H9 (cell line): ENCODE data around the gene IRX4. TPM values are rescaled to one million over a fixed set of nuclear protein-coding genes. Genes with fewer than 3 reads are reported as not detected.

Source experiments
- DNase-seq: peaks from one replicate; pipeline ENCODE4 v3.0.0-alpha.2; 2017
- H2AFZ ChIP-seq: one replicate; pipeline ENCODE4 v1.6.1; 2013; ENCODE audit warnings: mild to moderate bottlenecking, low read length, control low read depth, moderate library complexity
- H2AK5ac ChIP-seq: 2 replicates; pipeline ENCODE4 v1.6.1; 2013; ENCODE audit warnings: low read length, control low read depth, mixed read lengths; ENCODE audit not compliant: insufficient read length
- H2BK120ac ChIP-seq: one replicate; pipeline ENCODE4 v1.6.1; 2013; ENCODE audit warnings: low read depth, mild to moderate bottlenecking, low read length, control low read depth, inconsistent platforms; ENCODE audit not compliant: poor library complexity, severe bottlenecking
- H2BK12ac ChIP-seq: 2 replicates; pipeline ENCODE4 v1.6.1; 2013; ENCODE audit warnings: low read length, control low read depth, mixed read lengths, low read depth; ENCODE audit not compliant: insufficient read length
- H2BK15ac ChIP-seq: 2 replicates; pipeline ENCODE4 v1.6.1; 2013; ENCODE audit warnings: low read depth, low read length, control low read depth
- H2BK20ac ChIP-seq: one replicate; pipeline ENCODE4 v1.6.1; 2013; ENCODE audit warnings: low read depth, mild to moderate bottlenecking, low read length, control low read depth, inconsistent platforms; ENCODE audit not compliant: poor library complexity, severe bottlenecking
- H2BK5ac ChIP-seq: 2 replicates; pipeline ENCODE4 v1.6.1; 2013; ENCODE audit warnings: low read length, control low read depth, mixed read lengths; ENCODE audit not compliant: insufficient read length
- H3K14ac ChIP-seq: 2 replicates; pipeline ENCODE4 v1.6.1; 2013; ENCODE audit warnings: low read length, control low read depth; ENCODE audit not compliant: insufficient read depth
- H3K18ac ChIP-seq: 2 replicates; pipeline ENCODE4 v1.6.1; 2013; ENCODE audit warnings: low read depth, mild to moderate bottlenecking, mixed read lengths, low read length, control low read depth; ENCODE audit not compliant: insufficient read length
- H3K23ac ChIP-seq: 2 replicates; pipeline ENCODE4 v1.6.1; 2013; ENCODE audit warnings: low read length, control low read depth, mixed read lengths, low read depth; ENCODE audit not compliant: insufficient read length
- H3K23me2 ChIP-seq: 2 replicates; pipeline ENCODE4 v1.6.1; 2013; ENCODE audit warnings: low read depth, mild to moderate bottlenecking, mixed read lengths, low read length, control low read depth; ENCODE audit not compliant: insufficient read length, poor library complexity, severe bottlenecking
- H3K27ac ChIP-seq: 2 replicates; pipeline ENCODE4 v1.5.1; 2013; ENCODE audit warnings: low read length, control low read depth, mixed read lengths, low read depth; ENCODE audit not compliant: insufficient read length
- H3K27me3 ChIP-seq: 2 replicates; pipeline ENCODE4 v1.6.1; 2013; ENCODE audit warnings: low read length, control low read depth, inconsistent platforms; ENCODE audit not compliant: insufficient read depth
- H3K4ac ChIP-seq: 2 replicates; pipeline ENCODE4 v1.6.1; 2013; ENCODE audit warnings: low read depth, mild to moderate bottlenecking, control low read depth, inconsistent platforms, low read length, moderate library complexity
- H3K4me1 ChIP-seq: 2 replicates; pipeline ENCODE4 v1.6.1; 2013; ENCODE audit warnings: low read length, control low read depth, inconsistent platforms; ENCODE audit not compliant: insufficient read depth
- H3K4me2 ChIP-seq: 2 replicates; pipeline ENCODE4 v1.6.1; 2013; ENCODE audit warnings: low read length, control low read depth, mixed read lengths; ENCODE audit not compliant: insufficient read length, insufficient read depth
- H3K56ac ChIP-seq: 2 replicates; pipeline ENCODE4 v1.6.1; 2013; ENCODE audit warnings: low read depth, mild to moderate bottlenecking, mixed read lengths, low read length, control low read depth; ENCODE audit not compliant: insufficient read length
- H3K79me1 ChIP-seq: 2 replicates; pipeline ENCODE4 v1.6.1; 2013; ENCODE audit warnings: low read depth, mild to moderate bottlenecking, moderate library complexity, low read length, control low read depth, inconsistent platforms; ENCODE audit not compliant: insufficient read depth, poor library complexity, severe bottlenecking
- H3K79me2 ChIP-seq: 2 replicates; pipeline ENCODE4 v1.6.1; 2013; ENCODE audit warnings: low read length, control low read depth, inconsistent platforms; ENCODE audit not compliant: insufficient read depth
- H3K9ac ChIP-seq: 2 replicates; pipeline ENCODE4 v1.6.1; 2013; ENCODE audit warnings: low read length, control low read depth, mixed read lengths; ENCODE audit not compliant: insufficient read length; ENCODE audit errors: extremely low read depth
- H3K9me3 ChIP-seq: one replicate; pipeline ENCODE4 v1.6.1; 2013; ENCODE audit warnings: low read depth, low read length, inconsistent platforms; ENCODE audit not compliant: control insufficient read depth
- H3T11ph ChIP-seq: one replicate; pipeline ENCODE4 v1.6.1; 2013; ENCODE audit warnings: mild to moderate bottlenecking, low read length, control low read depth, inconsistent platforms
- H4K20me1 ChIP-seq: one replicate; pipeline ENCODE4 v1.6.1; 2013; ENCODE audit not compliant: control insufficient read depth, insufficient read length, insufficient read depth
- H4K5ac ChIP-seq: 2 replicates; pipeline ENCODE4 v1.6.1; 2013; ENCODE audit warnings: low read depth, mild to moderate bottlenecking, mixed read lengths, low read length, control low read depth; ENCODE audit not compliant: insufficient read length
- H4K8ac ChIP-seq: replicated peaks from 2 replicates; pipeline ENCODE4 v1.6.1; 2013; ENCODE audit warnings: low read length, control low read depth, mixed read lengths, low read depth; ENCODE audit not compliant: insufficient read length
- H4K91ac ChIP-seq: 2 replicates; pipeline ENCODE4 v1.6.1; 2013; ENCODE audit warnings: low read depth, mild to moderate bottlenecking, moderate library complexity, mixed read lengths, low read length, control low read depth; ENCODE audit not compliant: insufficient read length
- H3K27ac Mint-ChIP-seq, 3 experiments: 2 replicates in 2 of 3; 3 replicates in 1 of 3; pipeline ENCODE4 v1.8.0; 2020 to 2021; ENCODE audit warnings: mixed read lengths in 3 of 3, mild to moderate bottlenecking in 1 of 3, moderate library complexity in 1 of 3
- H3K27me3 Mint-ChIP-seq: 2 replicates; pipeline ENCODE4 v1.8.0; 2021; ENCODE audit warnings: low read depth, mild to moderate bottlenecking, moderate library complexity, mixed read lengths
- H3K36me3 Mint-ChIP-seq, 3 experiments: 2 replicates in 2 of 3; 3 replicates in 1 of 3; pipeline ENCODE4 v1.8.0; 2020 to 2021; ENCODE audit warnings: low read depth in 3 of 3, mixed read lengths in 3 of 3; ENCODE audit not compliant: insufficient read depth in 1 of 3
- H3K4me1 Mint-ChIP-seq, 2 experiments: 2 replicates each; pipeline ENCODE4 v1.8.0; 2020; ENCODE audit warnings: mixed read lengths in 2 of 2
- H3K4me3 Mint-ChIP-seq, 2 experiments: 2 replicates in 1 of 2; 3 replicates in 1 of 2; pipeline ENCODE4 v1.8.0; 2020 to 2021; ENCODE audit warnings: mild to moderate bottlenecking in 2 of 2, mixed read lengths in 2 of 2, moderate library complexity in 1 of 2
- H3K9me3 Mint-ChIP-seq, 2 experiments: 2 replicates in 1 of 2; 3 replicates in 1 of 2; pipeline ENCODE4 v1.8.0; 2020; ENCODE audit warnings: mild to moderate bottlenecking in 2 of 2, mixed read lengths in 2 of 2, moderate library complexity in 1 of 2
- CTCF ChIP-seq: fragments of 200-600 bp; sonication (generic); conservative IDR thresholded peaks from 3 replicates; pipeline ENCODE4 v1.8.0; 2021; ENCODE audit warnings: antibody characterized with exemption, mild to moderate bottlenecking
- WGBS: extraction: QIAGEN DNeasy Blood & Tissue Kit; methylation state at CpG from one replicate; pipeline ENCODE4 v1.1.7; 2013; ENCODE audit warnings: missing lambda C conversion rate, low lambda C conversion rate, mixed read lengths; ENCODE audit not compliant: insufficient read length; ENCODE audit errors: extremely low coverage; 5-methylcytosine and 5-hydroxymethylcytosine counted together
- total RNA-seq: library from RNA; stranded (reverse); gene quantifications from 2 replicates; pipeline ENCODE4 v1.2.1, GENCODE V29; 2021

The IRX4 gene
- total RNA-seq, 1 experiment from 2014 or later = 3.2 TPM

GRCh38 chr5:1919209-1919566 is 36.5 kb upstream of the IRX4 start:
- Histone ChIP-seq H2BK12ac (no peak overlapping the region), H3T11ph (no peak overlapping the region), H2AK5ac (no peak overlapping the region), H3K27me3 (no peaks in the 10 kb centered on the region), H3K23me2 (no peaks in the 10 kb centered on the region), H2AFZ (no peak overlapping the region), H4K91ac (no peak overlapping the region), H3K79me2 (no peaks in the 10 kb centered on the region), H3K4me1 (no peaks in the 10 kb centered on the region; the same call in 1 of the 2 replicates), H3K23ac (no peak overlapping the region), H2BK20ac (no peak overlapping the region), H4K5ac (no peak overlapping the region), H3K79me1 (no peaks in the 10 kb centered on the region), H3K4me2 (no peak overlapping the region), H3K14ac (no peak overlapping the region; the same call in 1 of the 2 replicates), H2BK5ac (no peak overlapping the region), H3K56ac (no peak overlapping the region), H2BK15ac (no peak overlapping the region), H3K4ac (no peak overlapping the region), H4K20me1 (no peaks in the 10 kb centered on the region), H3K9ac (no peak overlapping the region), H2BK120ac (no peak overlapping the region), H3K9me3 (no peaks in the 10 kb centered on the region), H3K18ac (no peak overlapping the region), H4K8ac (no peak overlapping the region), H3K27ac (no peak overlapping the region)
- DNase-seq = no peak
- TF ChIP-seq CTCF = no peak
- Mint-ChIP-seq H3K36me3 (no peaks in the 10 kb centered on the region), H3K27me3 (peaks cover 13% of the 10 kb centered on the region), H3K4me1 (no peaks in the 10 kb centered on the region), H3K27ac (no peak overlapping the region), H3K4me3 (no peak overlapping the region), H3K9me3 (no peaks in the 10 kb centered on the region; a peak in 2 of 5 replicates)
- WGBS = no CpG with 5 or more reads among the region's 9 CpGs
